SH-SY5Y (cell line): Measurements from ENCODE around the gene STYXL1.

Experiments
- GATA2 ChIP-seq: IDR thresholded peaks from 2 replicates; pipeline ENCODE4 v1.6.1; 2011; ENCODE audit warnings: mild to moderate bottlenecking, low read depth, low read length
- GATA3 ChIP-seq: IDR thresholded peaks from 2 replicates; pipeline ENCODE4 v1.6.1; 2011; ENCODE audit warnings: low read depth, mild to moderate bottlenecking, low read length, moderate library complexity

DNA sequence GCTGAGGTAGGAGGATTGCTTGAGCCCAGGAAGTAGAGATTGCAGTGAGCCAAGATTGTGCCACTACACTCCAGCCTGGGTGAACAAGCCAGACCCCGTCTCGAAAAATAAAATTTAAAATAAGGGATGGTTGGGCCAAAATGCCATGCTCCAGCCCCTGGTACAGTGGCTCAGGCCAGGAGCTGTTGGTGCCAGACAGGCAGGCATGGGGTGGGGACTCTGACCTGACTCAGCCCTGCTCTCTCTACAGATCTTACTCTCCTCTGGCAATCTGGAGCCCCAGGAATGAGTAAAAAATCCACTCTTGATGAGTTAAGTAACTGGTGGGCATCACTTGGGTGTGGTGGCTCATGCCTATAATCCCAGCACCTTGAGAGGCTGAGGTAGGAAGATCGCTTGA is 45.0 kb downstream of the STYXL1 start:
- no peak for TF ChIP-seq GATA2
- no peak for TF ChIP-seq GATA3
